DLD1 (cell line): Measurements from ENCODE around the gene C19orf81.

Experiments
- in situ Hi-C: cut with HindIII; loops from 2 replicates; pipeline ENCODE4 v1.10.0; 2017; ENCODE audit warnings: low sequenced_read_pairs

The C19orf81 gene

GRCh38 chr19:50678323-50678722, 29.1 kb downstream of the C19orf81 start:
- in situ Hi-C loops = no loop called here

GRCh38 chr19:50679177-50680125, 30.2 kb downstream of the C19orf81 start:
- in situ Hi-C loops = no loop called here

- in situ Hi-C loops = no loop called here
Observed at GRCh38 chr19:50686310-50687032, 37.2 kb downstream of the C19orf81 start.

GRCh38 chr19:50688766-50689165, 39.5 kb downstream of the C19orf81 start:
- in situ Hi-C loops = no loop called here

- in situ Hi-C loops = no loop called here
Observed at GRCh38 chr19:50690439-50690838, 41.2 kb downstream of the C19orf81 start.

- in situ Hi-C loops = no loop called here
Observed at GRCh38 chr19:50693064-50693975, 44.1 kb downstream of the C19orf81 start.

GRCh38 chr19:50694815-50695145, 45.5 kb downstream of the C19orf81 start:
- in situ Hi-C loops = no loop called here

GRCh38 chr19:50695251-50696093, 46.2 kb downstream of the C19orf81 start:
- in situ Hi-C loops = no loop called here

GRCh38 chr19:50696094-50696483, 46.8 kb downstream of the C19orf81 start:
- in situ Hi-C loops = no loop called here

GRCh38 chr19:50697414-50698124, 48.3 kb downstream of the C19orf81 start:
- in situ Hi-C loops = no loop called here

GRCh38 chr19:50701367-50701985, 52.2 kb downstream of the C19orf81 start:
- in situ Hi-C loops = no loop called here

- in situ Hi-C loops = no loop called here
Observed at GRCh38 chr19:50702158-50702870, 53.1 kb downstream of the C19orf81 start.

GRCh38 chr19:50702871-50703829, 53.9 kb downstream of the C19orf81 start:
- in situ Hi-C loops = no loop called here

- in situ Hi-C loops = no loop called here
Observed at GRCh38 chr19:50703915-50704796, 54.9 kb downstream of the C19orf81 start.

GRCh38 chr19:50705422-50706019, 56.3 kb downstream of the C19orf81 start:
- in situ Hi-C loops = no loop called here

GRCh38 chr19:50706387-50706786, 57.1 kb downstream of the C19orf81 start:
- in situ Hi-C loops = no loop called here
